Ammon's horn (tissue), 1 donor: ENCODE measurements around the gene VWA5B2.
"Not testable (repeated sequence)": the region's sequence is repeated elsewhere in the genome, so short reads cannot be mapped to it uniquely, and the experiment has no call there.

Experiments used
- DNase-seq: peaks from one replicate; pipeline ENCODE4 v3.0.0-alpha.2; 2016; ENCODE audit warnings: low spot score

VWA5B2 gene

GRCh38 chr3:184242297-184242685, 12.9 kb downstream of the VWA5B2 start:
- DNase-seq = no peak

- DNase-seq = peak; percentile 85
Measured at GRCh38 chr3:184248454-184249411, 19.3 kb downstream of the VWA5B2 start, which contains the start of gene ALG3. ALG3 (minus strand) TSS chr3:184248962; CDS start chr3:184248940, 22 bp downstream.

- DNase-seq = peak; percentile 97
Measured at GRCh38 chr3:184249412-184250166, 20.2 kb downstream of the VWA5B2 start, which contains the start of gene EEF1AKMT4. EEF1AKMT4 (plus strand) TSS chr3:184249672; CDS start chr3:184249695, 23 bp downstream.

- DNase-seq = peak; percentile 89
Measured at GRCh38 chr3:184250167-184250828, 20.9 kb downstream of the VWA5B2 start.

- no peak for DNase-seq
Measured at GRCh38 chr3:184255291-184256039, 26.1 kb downstream of the VWA5B2 start.

- no peak for DNase-seq
Measured at GRCh38 chr3:184257083-184257915, 27.9 kb downstream of the VWA5B2 start.

GRCh38 chr3:184258926-184259325, 29.5 kb downstream of the VWA5B2 start:
- no peak for DNase-seq

- no peak for DNase-seq
Measured at GRCh38 chr3:184259396-184259877, 30.1 kb downstream of the VWA5B2 start.

- DNase-seq = peak; percentile 28
Measured at GRCh38 chr3:184259878-184260723, 30.7 kb downstream of the VWA5B2 start.

GRCh38 chr3:184260724-184261269, 31.4 kb downstream of the VWA5B2 start:
- no peak for DNase-seq

- peak; percentile 56 for DNase-seq
Measured at GRCh38 chr3:184261270-184261853, 32.0 kb downstream of the VWA5B2 start, which contains the start of gene CAMK2N2. CAMK2N2 (minus strand) TSS chr3:184261553; CDS start chr3:184261285, 268 bp downstream.

- no peak for DNase-seq
Measured at GRCh38 chr3:184261854-184262763, 32.7 kb downstream of the VWA5B2 start.

- no peak for DNase-seq
Measured at GRCh38 chr3:184262764-184263179, 33.4 kb downstream of the VWA5B2 start.

- DNase-seq = not testable (repeated sequence)
Measured at GRCh38 chr3:184267249-184267648, 37.9 kb downstream of the VWA5B2 start.

- no peak for DNase-seq
Measured at GRCh38 chr3:184272269-184272668, 42.9 kb downstream of the VWA5B2 start.

- no peak for DNase-seq
Measured at GRCh38 chr3:184275381-184275701, 46.0 kb downstream of the VWA5B2 start.
